Muscle of back (tissue), 13 donors: ENCODE data around the gene SAFB2. TPM values are rescaled to one million over a fixed set of nuclear protein-coding genes. Genes with fewer than 3 reads are reported as not detected.

ENCODE experiments used
- DNase-seq, 3 donors: peaks; one replicate each; pipeline versions ENCODE4 v3.0.0 to v3.0.0-alpha.2; 2013
- long read RNA-seq, 9 donors: transcript quantifications; one replicate each; lab custom pipeline, GENCODE V29; 2026
- polyA plus RNA-seq, 10 donors: library from polyadenylated mRNA; unstranded; fragments of 120-200 nt; gene quantifications; one replicate each; pipeline ENCODE4 v1.2.1, GENCODE V29; 2013; ENCODE audit not compliant: insufficient read length in 10 of 10

Gene SAFB2
- polyA plus RNA-seq = 10 to 100 TPM; 28.3 to 61.1 (median 42.6) TPM
- long read RNA-seq, donor 1, partial matches to known transcripts = 11 of 11 reads
- long read RNA-seq, donor 1, other reads (novel, unspliced or antisense) = 0 of 11 reads
- long read RNA-seq, donor 2, partial matches to known transcripts = 15 of 16 reads
- long read RNA-seq, donor 2, other reads (novel, unspliced or antisense) = 0 of 16 reads
- long read RNA-seq, donor 3 = 0 reads
- long read RNA-seq, donor 4, partial matches to known transcripts = 32 of 32 reads
- long read RNA-seq, donor 4, other reads (novel, unspliced or antisense) = 0 of 32 reads
- long read RNA-seq, donor 5, partial matches to known transcripts = 43 of 44 reads
- long read RNA-seq, donor 5, other reads (novel, unspliced or antisense) = 0 of 44 reads
- long read RNA-seq, donor 6, partial matches to known transcripts = 31 of 32 reads
- long read RNA-seq, donor 6, other reads (novel, unspliced or antisense) = 0 of 32 reads
- long read RNA-seq, donor 7, partial matches to known transcripts = 13 of 13 reads
- long read RNA-seq, donor 7, other reads (novel, unspliced or antisense) = 0 of 13 reads
- long read RNA-seq, donor 8, partial matches to known transcripts = 17 of 18 reads
- long read RNA-seq, donor 8, other reads (novel, unspliced or antisense) = 0 of 18 reads
- long read RNA-seq, donor 9 = 0 reads

- DNase-seq = peak; percentile 100
Observed at GRCh38 chr19:5622465-5623396, at the start of gene SAFB2, which contains the start of gene SAFB. Gene SAFB2, minus strand, starts transcription at chr19:5622776. Its CDS starts 61 bp downstream, at chr19:5622715. Gene SAFB, plus strand, starts transcription at chr19:5623083. Its CDS starts 123 bp downstream, at chr19:5623206.

DNA sequence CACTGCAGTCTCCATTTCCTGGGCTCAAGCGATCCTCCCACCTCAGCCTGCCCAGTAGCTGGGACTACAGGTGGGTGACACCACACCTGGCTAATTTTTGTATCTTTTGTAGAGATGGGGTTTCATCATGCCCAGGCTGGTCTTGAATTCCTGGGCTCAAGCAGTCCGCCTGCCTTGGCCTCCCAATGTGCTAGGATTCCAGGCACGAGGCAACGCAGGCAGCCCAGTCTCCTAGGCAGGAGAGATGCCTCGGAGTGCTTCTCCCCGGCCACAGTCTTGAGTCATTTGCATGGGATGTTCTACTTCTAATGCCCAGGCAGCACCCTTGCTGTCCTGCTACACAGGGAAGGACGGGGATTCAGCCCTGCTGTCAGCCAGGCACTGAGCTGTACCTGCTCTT, 49.0 kb upstream of the SAFB2 start:
- no peak for DNase-seq

DNA sequence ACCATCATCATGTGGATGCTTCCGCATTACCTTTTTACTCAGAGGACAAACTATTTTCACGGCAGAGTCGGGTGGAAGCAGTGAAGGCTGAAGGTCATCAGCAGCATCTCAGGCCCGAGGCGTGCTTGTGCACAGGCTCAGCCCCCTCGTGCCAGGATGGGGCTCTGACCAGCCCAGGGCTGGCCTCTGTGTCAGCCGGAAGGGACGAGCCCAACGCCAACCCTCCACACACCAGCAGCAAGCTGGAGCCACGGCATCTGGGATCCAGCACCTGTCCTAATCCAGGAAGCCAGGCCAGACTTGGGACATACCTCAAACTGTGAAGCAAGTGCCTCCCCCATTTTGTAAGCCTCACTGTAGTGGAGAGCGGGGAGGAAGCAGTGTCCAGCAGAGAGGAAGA, 46.6 kb upstream of the SAFB2 start:
- no peak for DNase-seq

GRCh38 chr19:5667751-5668271, 45.2 kb upstream of the SAFB2 start:
- no peak for DNase-seq

GRCh38 chr19:5666921-5667610, 44.5 kb upstream of the SAFB2 start:
- no peak for DNase-seq

GRCh38 chr19:5665781-5666513, 43.4 kb upstream of the SAFB2 start:
- no peak for DNase-seq

DNA sequence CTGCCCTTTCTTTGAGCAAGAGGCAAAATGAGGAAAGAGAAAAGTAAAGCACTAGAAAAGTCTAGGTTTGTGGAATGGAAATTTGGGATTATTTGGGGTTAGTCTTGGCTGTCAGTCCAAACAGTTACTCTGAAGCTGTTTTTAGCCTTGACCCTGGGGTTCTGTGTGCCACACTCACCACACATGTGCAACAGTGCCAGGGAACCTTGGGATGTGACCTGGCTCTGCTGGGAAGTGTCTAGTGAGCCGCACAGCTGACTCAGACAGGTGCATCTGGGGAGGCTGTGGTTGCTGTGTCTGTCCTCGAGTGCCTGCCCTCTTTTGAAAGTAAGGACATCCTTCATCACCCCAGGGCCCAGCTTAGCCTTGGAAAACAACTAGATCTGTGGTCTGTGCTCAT, 41.9 kb upstream of the SAFB2 start:
- DNase-seq = no peak

DNA sequence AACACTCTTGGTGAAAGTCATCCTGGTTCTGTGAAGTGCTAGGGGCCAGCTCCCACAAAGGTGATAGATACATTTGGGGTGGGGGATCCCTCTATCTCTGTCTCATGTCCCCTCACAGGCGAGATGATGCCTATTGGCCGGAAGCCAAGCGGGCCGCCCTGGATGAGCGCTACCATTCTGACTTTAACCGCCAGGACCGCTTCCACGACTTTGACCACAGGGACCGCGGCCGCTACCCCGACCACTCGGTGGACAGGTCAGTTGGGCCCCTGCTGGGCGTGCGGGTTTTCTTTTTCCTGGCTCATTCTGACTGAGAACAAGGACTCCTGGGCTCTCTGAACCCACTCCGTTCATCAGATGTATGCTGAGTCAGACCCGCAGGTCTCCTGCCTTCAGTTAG, 41.3 kb upstream of the SAFB2 start:
- DNase-seq = no peak

DNA sequence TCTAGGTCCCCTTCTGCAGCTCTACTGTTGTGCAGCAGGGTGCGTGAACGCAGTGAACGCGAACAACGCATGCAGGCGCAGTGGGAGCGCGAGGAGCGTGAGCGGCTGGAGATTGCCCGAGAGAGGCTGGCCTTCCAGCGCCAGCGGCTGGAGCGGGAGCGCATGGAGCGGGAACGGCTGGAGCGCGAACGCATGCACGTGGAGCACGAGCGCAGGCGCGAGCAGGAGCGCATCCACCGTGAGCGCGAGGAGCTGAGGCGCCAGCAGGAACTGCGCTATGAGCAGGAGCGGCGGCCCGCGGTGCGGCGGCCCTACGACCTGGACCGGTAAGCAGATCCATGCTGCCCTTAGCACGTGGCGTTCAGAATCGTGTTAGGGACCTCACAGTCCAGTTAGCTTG, 38.9 kb upstream of the SAFB2 start:
- DNase-seq = no peak

DNA sequence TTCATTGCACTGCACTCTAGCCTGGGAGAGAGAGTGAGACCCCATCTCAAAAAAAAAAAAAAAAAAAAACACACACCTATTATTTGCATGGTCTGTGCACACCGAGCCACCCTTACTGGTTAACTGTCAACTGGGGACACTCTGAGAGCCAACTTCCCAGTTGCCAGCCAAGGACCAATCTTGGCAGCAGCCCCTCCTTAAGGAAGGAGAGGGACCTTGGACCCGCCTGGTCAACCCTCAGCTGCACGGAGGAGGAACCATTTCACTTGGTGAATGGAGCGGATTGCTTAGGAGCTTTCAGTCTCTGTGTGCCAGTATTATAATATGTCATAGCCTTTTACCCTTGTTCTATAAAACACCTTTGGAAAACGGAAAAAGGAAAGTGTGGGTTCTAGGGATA, 32.8 kb upstream of the SAFB2 start:
- no peak for DNase-seq

DNA sequence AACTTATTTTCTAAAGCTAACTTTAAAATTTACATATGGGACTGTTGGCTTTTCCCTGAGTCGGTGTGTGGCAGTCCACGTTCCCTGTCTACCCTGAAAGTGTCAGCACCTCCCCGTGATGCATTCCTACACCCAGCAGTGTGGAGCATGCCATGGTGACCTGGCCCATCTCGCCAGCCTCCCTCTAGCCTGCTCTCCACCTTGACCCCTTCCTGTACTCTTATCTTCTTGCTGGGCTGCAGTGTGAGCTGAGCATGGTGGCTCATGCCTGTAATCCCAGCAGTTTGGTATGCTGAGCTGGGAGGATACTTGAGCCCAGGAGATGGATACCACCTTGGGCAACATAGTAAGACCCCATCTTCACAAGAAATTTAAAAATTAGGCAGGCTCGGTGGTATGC, 32.4 kb upstream of the SAFB2 start:
- DNase-seq = no peak

DNA sequence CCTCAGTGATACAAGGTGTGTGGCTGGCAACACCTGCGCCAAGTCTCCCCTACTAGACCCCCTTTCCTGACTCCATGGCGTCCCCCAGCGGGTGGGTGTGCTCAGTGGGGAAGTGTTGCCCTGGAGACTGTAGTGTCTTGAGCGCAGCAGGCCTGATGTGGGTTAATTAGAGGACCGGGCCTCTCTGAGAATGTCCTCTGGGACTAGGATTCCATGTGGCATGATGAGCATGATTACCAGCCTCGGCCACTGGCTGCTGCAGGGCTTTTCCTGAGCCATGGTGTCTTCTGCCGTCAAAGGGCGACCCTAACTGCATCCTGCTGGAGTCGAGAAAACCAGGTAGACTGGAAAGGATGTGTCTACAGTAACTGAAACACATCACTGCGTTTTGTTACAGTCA, 29.7 kb upstream of the SAFB2 start:
- DNase-seq = no peak

DNA sequence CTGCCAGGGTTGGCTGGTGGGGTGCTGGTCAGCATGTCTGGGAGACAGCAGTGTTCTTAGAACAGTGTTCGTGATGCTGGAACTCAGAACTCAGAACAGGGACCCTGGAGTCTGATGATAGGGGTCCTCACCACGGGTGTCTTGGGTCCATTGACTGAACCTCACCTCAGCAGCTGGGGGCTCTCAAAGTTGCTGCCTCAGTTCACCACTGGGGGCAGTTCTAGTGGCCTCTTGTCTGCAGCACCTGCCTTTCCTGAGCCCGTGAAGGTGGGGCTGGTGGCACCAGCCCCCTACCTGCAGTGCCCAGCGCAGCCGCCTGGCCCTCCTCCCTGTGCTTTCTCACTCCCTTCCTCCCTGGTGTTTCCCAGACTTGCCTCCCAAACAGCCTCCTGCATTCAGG, 28.8 kb upstream of the SAFB2 start:
- no peak for DNase-seq

DNA sequence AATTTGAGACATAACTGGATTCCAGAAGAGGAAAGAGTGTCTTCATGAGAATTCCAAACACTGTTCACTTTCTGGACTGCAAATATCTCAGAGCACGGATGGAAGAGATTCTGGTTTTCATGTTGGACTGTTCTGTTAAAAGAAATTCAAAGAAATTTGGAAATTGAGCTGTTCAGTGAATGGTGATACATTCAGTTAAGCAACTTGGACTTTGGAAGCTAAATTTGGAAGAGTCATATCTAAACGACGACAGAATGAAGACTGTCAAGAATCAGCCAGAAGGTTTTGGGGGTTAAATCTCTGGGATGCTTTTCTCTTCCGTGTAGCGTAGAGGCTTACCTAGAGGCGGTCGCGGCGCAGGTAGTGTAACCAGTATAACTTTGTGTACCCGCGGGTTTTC, 25.9 kb upstream of the SAFB2 start:
- DNase-seq = no peak

- DNase-seq = no peak
Observed at GRCh38 chr19:5646703-5647102, 24.1 kb upstream of the SAFB2 start.

- no peak for DNase-seq
Observed at GRCh38 chr19:5645409-5645808, 22.8 kb upstream of the SAFB2 start.

- no peak for DNase-seq
Observed at GRCh38 chr19:5644037-5644436, 21.5 kb upstream of the SAFB2 start.

- DNase-seq = no peak
Observed at GRCh38 chr19:5643060-5643459, 20.5 kb upstream of the SAFB2 start.

DNA sequence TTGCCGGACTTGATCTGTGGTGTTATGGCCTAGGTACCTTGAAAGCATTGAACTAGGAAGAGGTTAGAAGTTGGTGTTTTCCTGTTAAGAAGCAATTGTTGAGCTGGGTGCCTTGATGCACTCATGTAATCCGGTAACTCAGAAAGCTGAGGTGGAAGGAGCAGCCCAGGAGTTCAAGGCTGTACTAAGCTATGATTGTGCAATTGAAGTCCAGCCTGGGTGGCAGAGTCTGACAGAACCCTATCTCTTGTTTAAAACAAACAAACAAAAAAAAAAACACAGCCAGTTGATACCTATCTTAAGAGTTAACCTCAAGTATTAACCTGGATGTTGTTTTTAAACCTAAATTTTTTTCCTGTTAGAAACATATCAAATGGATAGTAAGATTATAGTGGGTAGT, 19.6 kb upstream of the SAFB2 start:
- DNase-seq = no peak

DNA sequence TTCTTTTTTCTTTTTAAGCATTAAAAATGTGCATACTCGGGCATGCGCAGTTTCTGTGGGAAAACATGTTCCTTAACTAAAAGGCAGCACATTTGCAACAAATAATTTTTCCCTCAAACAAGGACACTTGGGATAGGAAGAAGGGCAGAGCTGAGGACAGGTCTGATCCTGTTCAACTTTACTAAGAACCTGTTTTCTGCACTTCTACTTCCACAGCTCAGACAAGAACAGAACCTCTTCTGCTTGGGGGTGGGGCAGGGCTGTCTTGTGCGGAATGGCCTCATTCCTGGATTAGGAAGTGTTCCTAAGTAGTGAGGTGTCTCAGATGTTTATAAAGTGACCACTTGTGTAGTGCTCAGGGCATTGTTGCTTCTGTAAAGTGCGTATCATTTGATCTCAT, 18.6 kb upstream of the SAFB2 start:
- DNase-seq = no peak

DNA sequence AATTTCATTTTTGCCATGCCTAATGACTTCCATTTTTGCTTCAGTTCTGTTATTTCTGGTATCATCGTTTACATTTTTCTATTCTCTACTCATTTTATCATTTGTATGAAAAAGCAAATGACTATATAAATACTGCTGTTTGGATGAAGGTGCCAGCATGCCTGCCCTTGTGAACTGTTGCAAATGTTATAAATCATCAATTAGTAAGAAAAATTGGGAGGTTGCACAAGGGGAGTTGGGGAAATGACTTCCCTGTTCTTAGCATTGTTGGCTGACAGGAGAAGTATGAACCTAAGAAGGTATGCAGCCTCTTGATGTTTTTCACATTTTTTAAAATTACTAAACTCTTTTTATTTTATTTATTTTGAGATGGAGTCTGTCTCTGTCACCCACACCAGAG, 15.4 kb upstream of the SAFB2 start:
- no peak for DNase-seq
